GM23248 (cell line): Measurements from ENCODE around the gene CHD9. TPM values are rescaled to one million over a fixed set of nuclear protein-coding genes. Genes with fewer than 3 reads are reported as not detected.

Source experiments
- DNase-seq: peaks from one replicate; pipeline ENCODE4 v3.0.0-alpha.2; 2015
- H2AFZ ChIP-seq: fragments of 200-600 bp; sonication (generic); 2 replicates; pipeline ENCODE4 v1.6.1; 2016; ENCODE audit warnings: antibody characterized with exemption
- H3F3A ChIP-seq: fragments of 200-600 bp; sonication (generic); 2 replicates; pipeline ENCODE4 v1.6.1; 2016; ENCODE audit warnings: mild to moderate bottlenecking, antibody characterized with exemption, mixed run types; ENCODE audit not compliant: insufficient read depth
- H3K27ac ChIP-seq: fragments of 200-600 bp; sonication (generic); 2 replicates; pipeline ENCODE4 v1.5.1; 2016; ENCODE audit warnings: mild to moderate bottlenecking
- H3K27me3 ChIP-seq: fragments of 200-600 bp; sonication (generic); replicated peaks from 2 replicates; pipeline ENCODE4 v1.6.1; 2016; ENCODE audit warnings: mild to moderate bottlenecking; ENCODE audit not compliant: insufficient read depth
- H3K36me3 ChIP-seq: fragments of 200-600 bp; sonication (generic); 2 replicates; pipeline ENCODE4 v1.6.1; 2016; ENCODE audit warnings: low read depth, mild to moderate bottlenecking
- H3K4me1 ChIP-seq: fragments of 200-600 bp; sonication (generic); 2 replicates; pipeline ENCODE4 v1.6.1; 2016; ENCODE audit warnings: mild to moderate bottlenecking; ENCODE audit not compliant: insufficient read depth
- H3K4me2 ChIP-seq: fragments of 200-600 bp; sonication (generic); one replicate; pipeline ENCODE4 v1.6.1; 2016; ENCODE audit warnings: mild to moderate bottlenecking; ENCODE audit not compliant: unreplicated experiment
- H3K4me3 ChIP-seq: fragments of 200-600 bp; sonication (generic); 2 replicates; pipeline ENCODE4 v1.5.1; 2016; ENCODE audit warnings: mild to moderate bottlenecking
- H3K79me2 ChIP-seq: fragments of 200-600 bp; sonication (generic); 2 replicates; pipeline ENCODE4 v1.6.1; 2016; ENCODE audit warnings: mild to moderate bottlenecking; ENCODE audit not compliant: insufficient read depth
- H3K9ac ChIP-seq: fragments of 200-600 bp; sonication (generic); 2 replicates; pipeline ENCODE4 v1.6.1; 2016; ENCODE audit warnings: mild to moderate bottlenecking
- H3K9me2 ChIP-seq: fragments of 200-600 bp; sonication (generic); 2 replicates; pipeline ENCODE4 v1.6.1; 2016; ENCODE audit warnings: mixed run types, mild to moderate bottlenecking, moderate library complexity; ENCODE audit not compliant: insufficient read depth
- H3K9me3 ChIP-seq: fragments of 200-600 bp; sonication (generic); one replicate; pipeline ENCODE4 v1.6.1; 2017; ENCODE audit warnings: low read depth
- H4K20me1 ChIP-seq: fragments of 200-600 bp; sonication (generic); 2 replicates; pipeline ENCODE4 v1.6.0; 2016; ENCODE audit not compliant: insufficient read depth
- EZH2 ChIP-seq: fragments of 200-600 bp; sonication (generic); IDR thresholded peaks from 2 replicates; pipeline ENCODE4 v1.6.1; 2018; ENCODE audit warnings: antibody characterized with exemption, mild to moderate bottlenecking; ENCODE audit not compliant: insufficient read depth, poor library complexity, severe bottlenecking
- EZH2phosphoT487 ChIP-seq: fragments of 200-600 bp; sonication (generic); IDR thresholded peaks from 2 replicates; pipeline ENCODE4 v1.6.1; 2018; ENCODE audit warnings: antibody characterized with exemption, moderate library complexity, mild to moderate bottlenecking, low read depth; ENCODE audit not compliant: insufficient read depth
- WGBS, 2 experiments: methylation state at CpG; one replicate each; pipeline ENCODE4 v1.1.6; 2015 to 2017; ENCODE audit warnings: low lambda C conversion rate in 2 of 2, low coverage in 1 of 2; ENCODE audit errors: missing lambda C conversion rate in 2 of 2; 5-methylcytosine and 5-hydroxymethylcytosine counted together
- in situ Hi-C: fragments of 300-500 bp; cut with MboI; formaldehyde crosslinking; loops from 2 replicates; pipeline ENCODE4 v1.15.0; 2020
- polyA plus RNA-seq: library from polyadenylated mRNA; unstranded; fragments of >200 nt; fragmentation: Nextera tagmentation; extraction: Ambion mirVana; gene quantifications from 2 replicates; pipeline ENCODE4 v1.2.1, GENCODE V29; 2016
- total RNA-seq: library from RNA; depleted of rRNA; stranded (reverse); fragments of >200 nt; shearing (Covaris generic); gene quantifications from 2 replicates; pipeline ENCODE4 v1.2.3, GENCODE V29; 2014

Gene CHD9
- total and polyA plus RNA-seq, 2 experiments from 2014 or later, result 20.5 to 47.4 TPM

GRCh38 chr16:53334581-53334980, 279.8 kb downstream of the CHD9 start:
- Histone ChIP-seq H3K4me1 (no peaks in the 10 kb centered on the region), H3K79me2 (no peaks in the 10 kb centered on the region), H3K27ac (no peak overlapping the region), H3K36me3 (no peaks in the 10 kb centered on the region), H2AFZ (no peak overlapping the region), H3K4me2 (no peak overlapping the region), H3K9ac (no peak overlapping the region), H4K20me1 (no peaks in the 10 kb centered on the region), H3K4me3 (no peak overlapping the region), H3K27me3 (no peaks in the 10 kb centered on the region), H3K9me2 (no peaks in the 10 kb centered on the region), H3K9me3 (no peaks in the 10 kb centered on the region), H3F3A (peaks cover 18% of the 10 kb centered on the region; the same call in 1 of the 2 replicates)
- DNase-seq, result no peak
- in situ Hi-C loops, result no loop called here
- TF ChIP-seq EZH2, result no peak
- no peak for TF ChIP-seq EZH2phosphoT487
- 63 to 78% methylated on average over 4 of the region's 4 CpGs for WGBS, 2 experiments

GRCh38 chr16:53337294-53337693, 282.5 kb downstream of the CHD9 start:
- Histone ChIP-seq H3K4me1 (no peaks in the 10 kb centered on the region), H3K36me3 (no peaks in the 10 kb centered on the region)
- no peak for DNase-seq

GRCh38 chr16:53341792-53342191, 287.0 kb downstream of the CHD9 start:
- DNase-seq, result no peak
- Histone ChIP-seq H3K4me3 (no peak overlapping the region), H3K9me3 (no peaks in the 10 kb centered on the region), H2AFZ (no peak overlapping the region), H3K4me2 (no peak overlapping the region), H3F3A (no peaks in the 10 kb centered on the region), H3K4me1 (no peaks in the 10 kb centered on the region), H3K27me3 (no peaks in the 10 kb centered on the region), H3K9ac (no peak overlapping the region), H3K27ac (no peak overlapping the region), H3K36me3 (no peaks in the 10 kb centered on the region), H3K79me2 (no peaks in the 10 kb centered on the region), H3K9me2 (no peaks in the 10 kb centered on the region), H4K20me1 (no peaks in the 10 kb centered on the region)
- in situ Hi-C loops, result no loop called here
- WGBS, 2 experiments, result 35% methylated on average over 6 of the region's 6 CpGs
- TF ChIP-seq EZH2 (no peak), EZH2phosphoT487 (no peak)

More at GRCh38 chr16:53337294-53337693, 282.5 kb downstream of the CHD9 start:
- H3K27me3 ChIP-seq, result no peaks in the 10 kb centered on the region
- H2AFZ ChIP-seq, result no peak overlapping the region
- no peak overlapping the region for H3K9ac ChIP-seq
- no peaks in the 10 kb centered on the region for H4K20me1 ChIP-seq
- H3K27ac ChIP-seq, result no peak overlapping the region
- in situ Hi-C loops, result no loop called here
- no peaks in the 10 kb centered on the region for H3K9me3 ChIP-seq
- peaks cover 18% of the 10 kb centered on the region; the same call in 1 of the 2 replicates for H3F3A ChIP-seq
- no peaks in the 10 kb centered on the region for H3K9me2 ChIP-seq
- no peak overlapping the region for H3K4me3 ChIP-seq
- TF ChIP-seq EZH2phosphoT487, result no peak
- TF ChIP-seq EZH2, result no peak
- H3K79me2 ChIP-seq, result no peaks in the 10 kb centered on the region
- no peak overlapping the region for H3K4me2 ChIP-seq

- H3K27me3 ChIP-seq, result no peaks in the 10 kb centered on the region
- H2AFZ ChIP-seq, result no peak overlapping the region
- no peaks in the 10 kb centered on the region for H3F3A ChIP-seq
- no peak for DNase-seq
- no peak overlapping the region for H3K27ac ChIP-seq
- no peaks in the 10 kb centered on the region for H4K20me1 ChIP-seq
- no peaks in the 10 kb centered on the region for H3K36me3 ChIP-seq
- no peaks in the 10 kb centered on the region for H3K9me3 ChIP-seq
- H3K4me2 ChIP-seq, result no peak overlapping the region
- no peaks in the 10 kb centered on the region for H3K4me1 ChIP-seq
- in situ Hi-C loops, result no loop called here
- 46 to 49% methylated on average over 11 of the region's 11 CpGs for WGBS, 2 experiments
- H3K79me2 ChIP-seq, result no peaks in the 10 kb centered on the region
- TF ChIP-seq EZH2phosphoT487 (no peak), EZH2 (no peak)
- H3K9ac ChIP-seq, result no peak overlapping the region
- no peak overlapping the region for H3K4me3 ChIP-seq
- no peaks in the 10 kb centered on the region for H3K9me2 ChIP-seq
Measured at GRCh38 chr16:53355064-53355463, 300.3 kb downstream of the CHD9 start.
